Activated naive CD4-positive, alpha-beta T cell treated with anti-CD3 and anti-CD28 coated beads, Interleukin-2, amount 10 ng/mL, durations not matched to agents 7 days and 5 days (primary cell): ENCODE data around the gene CD79A.

Experiments used
- CTCF ChIA-PET: fragments of 350-600 bp; sonication (Branson Sonifier 250); formaldehyde crosslinking; loops from one replicate; lab custom pipeline; 2021; ENCODE audit warnings: antibody characterized with exemption; lab: Charles Lee
- DNase-seq: peaks from one replicate; pipeline ENCODE4 v3.0.0-alpha.2; 2020
- H3K27ac Mint-ChIP-seq: one replicate; pipeline ENCODE4 v1.8.0; 2021; ENCODE audit warnings: mild to moderate bottlenecking, moderate library complexity, mixed read lengths
- H3K27me3 Mint-ChIP-seq: one replicate; pipeline ENCODE4 v1.8.0; 2021; ENCODE audit warnings: mild to moderate bottlenecking, mixed read lengths
- H3K36me3 Mint-ChIP-seq: one replicate; pipeline ENCODE4 v1.8.0; 2021; ENCODE audit warnings: mixed read lengths
- H3K4me1 Mint-ChIP-seq: one replicate; pipeline ENCODE4 v1.8.0; 2021; ENCODE audit warnings: mixed read lengths
- H3K4me3 Mint-ChIP-seq: one replicate; pipeline ENCODE4 v1.8.0; 2021; ENCODE audit warnings: mild to moderate bottlenecking, moderate library complexity, mixed read lengths
- H3K9me3 Mint-ChIP-seq: one replicate; pipeline ENCODE4 v1.8.0; 2021; ENCODE audit warnings: mixed read lengths

CD79A gene

GRCh38 chr19:41876847-41877832 lies at the start of gene CD79A:
TSS of gene CD79A (plus strand) at chr19:41877279. CDS start at chr19:41877305, 26 bp downstream.
- no peaks in the 10 kb centered on the region for H3K27me3 Mint-ChIP-seq
- CTCF ChIA-PET = interaction anchor here (5.9 kb wide), 1 partner anchor 10 kb away, joined by 66 read pairs; no protein-coding TSS in a partner anchor
- H3K4me1 Mint-ChIP-seq = peaks cover 92% of the 10 kb centered on the region
- peak within 1 kb of the TSS; percentile 99 for H3K27ac Mint-ChIP-seq
- peak within 1 kb of the TSS; percentile 38 for H3K4me3 Mint-ChIP-seq
- DNase-seq = peak; percentile 36
- H3K36me3 Mint-ChIP-seq = peaks cover 7% of the 10 kb centered on the region
- no peaks in the 10 kb centered on the region for H3K9me3 Mint-ChIP-seq

- no peak overlapping the region for H3K27ac Mint-ChIP-seq
- peaks cover 39% of the 10 kb centered on the region for H3K27me3 Mint-ChIP-seq
- no peak overlapping the region for H3K4me3 Mint-ChIP-seq
- no peaks in the 10 kb centered on the region for H3K4me1 Mint-ChIP-seq
- H3K36me3 Mint-ChIP-seq = no peaks in the 10 kb centered on the region
- no peaks in the 10 kb centered on the region for H3K9me3 Mint-ChIP-seq
- CTCF ChIA-PET = interaction anchor here (0.8 to 3.3 kb wide), 6 partner anchors 11 to 53 kb away, joined by 3 to 16 read pairs (median 4); no protein-coding TSS in a partner anchor
- no peak for DNase-seq
Observed at GRCh38 chr19:41837981-41838708, 38.9 kb upstream of the CD79A start.

GRCh38 chr19:41839211-41839610 lies 37.9 kb upstream of the CD79A start:
- H3K27me3 Mint-ChIP-seq = peaks cover 48% of the 10 kb centered on the region
- no peak for DNase-seq
- CTCF ChIA-PET = interaction anchor here (0.6 to 1.0 kb wide), 2 partner anchors 37 to 189 kb away, joined by 3 read pairs; no protein-coding TSS in a partner anchor
- H3K27ac Mint-ChIP-seq = no peak overlapping the region
- no peaks in the 10 kb centered on the region for H3K36me3 Mint-ChIP-seq
- no peak overlapping the region for H3K4me3 Mint-ChIP-seq
- no peaks in the 10 kb centered on the region for H3K9me3 Mint-ChIP-seq
- H3K4me1 Mint-ChIP-seq = no peaks in the 10 kb centered on the region

- peaks cover 48% of the 10 kb centered on the region for H3K27me3 Mint-ChIP-seq
- H3K4me1 Mint-ChIP-seq = no peaks in the 10 kb centered on the region
- H3K4me3 Mint-ChIP-seq = no peak overlapping the region
- no peaks in the 10 kb centered on the region for H3K36me3 Mint-ChIP-seq
- no peak for DNase-seq
- CTCF ChIA-PET = no interaction called here
- H3K27ac Mint-ChIP-seq = no peak overlapping the region
- no peaks in the 10 kb centered on the region for H3K9me3 Mint-ChIP-seq
Observed at GRCh38 chr19:41843371-41843770, 33.7 kb upstream of the CD79A start.

- no peak within 1 kb of the TSS for H3K4me3 Mint-ChIP-seq
- H3K27me3 Mint-ChIP-seq = peaks cover 42% of the 10 kb centered on the region
- H3K36me3 Mint-ChIP-seq = no peaks in the 10 kb centered on the region
- no peak for DNase-seq
- CTCF ChIA-PET = no interaction called here
- no peaks in the 10 kb centered on the region for H3K9me3 Mint-ChIP-seq
- H3K4me1 Mint-ChIP-seq = no peaks in the 10 kb centered on the region
- no peak within 1 kb of the TSS for H3K27ac Mint-ChIP-seq
Observed at GRCh38 chr19:41844601-41845000, 32.5 kb upstream of the CD79A start, which contains the start of gene LYPD4. TSS of gene LYPD4 (minus strand) at chr19:41844683. CDS start at chr19:41839285, 5,398 bp downstream.

- no peak within 1 kb of the TSS for H3K27ac Mint-ChIP-seq
- H3K4me3 Mint-ChIP-seq = no peak within 1 kb of the TSS
- H3K27me3 Mint-ChIP-seq = peaks cover 45% of the 10 kb centered on the region
- H3K4me1 Mint-ChIP-seq = no peaks in the 10 kb centered on the region
- DNase-seq = no peak
- no peaks in the 10 kb centered on the region for H3K9me3 Mint-ChIP-seq
- no peaks in the 10 kb centered on the region for H3K36me3 Mint-ChIP-seq
- CTCF ChIA-PET = no interaction called here
Observed at GRCh38 chr19:41845001-41845050, 32.3 kb upstream of the CD79A start, which contains the start of gene DMRTC2. TSS of gene DMRTC2 (plus strand) at chr19:41845042. CDS start at chr19:41847429, 2,387 bp downstream.

- no peaks in the 10 kb centered on the region for H3K36me3 Mint-ChIP-seq
- no peak for DNase-seq
- no peaks in the 10 kb centered on the region for H3K4me1 Mint-ChIP-seq
- H3K27ac Mint-ChIP-seq = no peak overlapping the region
- no peak overlapping the region for H3K4me3 Mint-ChIP-seq
- CTCF ChIA-PET = no interaction called here
- no peaks in the 10 kb centered on the region for H3K9me3 Mint-ChIP-seq
- H3K27me3 Mint-ChIP-seq = peaks cover 48% of the 10 kb centered on the region
Observed at GRCh38 chr19:41845051-41845590, 32.0 kb upstream of the CD79A start.

GRCh38 chr19:41847351-41848105 lies 29.6 kb upstream of the CD79A start:
- Mint-ChIP-seq H3K27me3 (peaks cover 64% of the 10 kb centered on the region), H3K27ac (no peak overlapping the region), H3K4me1 (no peaks in the 10 kb centered on the region), H3K9me3 (no peaks in the 10 kb centered on the region), H3K4me3 (no peak overlapping the region), H3K36me3 (no peaks in the 10 kb centered on the region)
- CTCF ChIA-PET = interaction anchor here (0.5 to 1.4 kb wide), 3 partner anchors 54 to 140 kb away, joined by 3 read pairs; no protein-coding TSS in a partner anchor
- no peak for DNase-seq

- CTCF ChIA-PET = interaction anchor here (1.2 to 2.0 kb wide), 3 partner anchors 10 to 56 kb away, joined by 3 to 7 read pairs (median 4); no protein-coding TSS in a partner anchor
Observed at GRCh38 chr19:41848666-41849065, 28.4 kb upstream of the CD79A start.

GRCh38 chr19:41849067-41849466 lies 28.0 kb upstream of the CD79A start:
- no peak overlapping the region for H3K4me3 Mint-ChIP-seq
- H3K36me3 Mint-ChIP-seq = no peaks in the 10 kb centered on the region
- H3K27me3 Mint-ChIP-seq = peaks cover 70% of the 10 kb centered on the region
- H3K4me1 Mint-ChIP-seq = no peaks in the 10 kb centered on the region
- no peaks in the 10 kb centered on the region for H3K9me3 Mint-ChIP-seq
- CTCF ChIA-PET = interaction anchor here (1.2 to 2.0 kb wide), 2 partner anchors 10 to 12 kb away, joined by 4 to 7 read pairs; no protein-coding TSS in a partner anchor
- DNase-seq = no peak
- H3K27ac Mint-ChIP-seq = no peak overlapping the region

More at GRCh38 chr19:41848666-41849065, 28.4 kb upstream of the CD79A start:
- Mint-ChIP-seq H3K27ac (no peak overlapping the region), H3K36me3 (no peaks in the 10 kb centered on the region), H3K27me3 (peaks cover 70% of the 10 kb centered on the region), H3K9me3 (no peaks in the 10 kb centered on the region), H3K4me1 (no peaks in the 10 kb centered on the region), H3K4me3 (no peak overlapping the region)
- DNase-seq = no peak

- CTCF ChIA-PET = interaction anchor here (0.8 to 2.6 kb wide), 3 partner anchors 14 to 185 kb away, joined by 3 to 7 read pairs (median 3); no protein-coding TSS in a partner anchor
- H3K4me1 Mint-ChIP-seq = no peaks in the 10 kb centered on the region
Observed at GRCh38 chr19:41850381-41850780, 26.7 kb upstream of the CD79A start.

GRCh38 chr19:41851456-41851855 lies 25.6 kb upstream of the CD79A start:
- Mint-ChIP-seq H3K9me3 (no peaks in the 10 kb centered on the region), H3K4me3 (no peak overlapping the region)

More at GRCh38 chr19:41850381-41850780, 26.7 kb upstream of the CD79A start:
- H3K27ac Mint-ChIP-seq = no peak overlapping the region
- no peaks in the 10 kb centered on the region for H3K36me3 Mint-ChIP-seq
- H3K9me3 Mint-ChIP-seq = no peaks in the 10 kb centered on the region
- DNase-seq = no peak
- H3K27me3 Mint-ChIP-seq = peaks cover 73% of the 10 kb centered on the region
- no peak overlapping the region for H3K4me3 Mint-ChIP-seq

GRCh38 chr19:41853344-41853743 lies 23.7 kb upstream of the CD79A start:
- H3K9me3 Mint-ChIP-seq = no peaks in the 10 kb centered on the region
- H3K27ac Mint-ChIP-seq = no peak overlapping the region
- peaks cover 56% of the 10 kb centered on the region for H3K27me3 Mint-ChIP-seq
- no peaks in the 10 kb centered on the region for H3K36me3 Mint-ChIP-seq
- DNase-seq = no peak
- CTCF ChIA-PET = interaction anchor here (0.7 to 2.6 kb wide), 2 partner anchors 17 to 81 kb away, joined by 3 to 7 read pairs; no protein-coding TSS in a partner anchor
- H3K4me1 Mint-ChIP-seq = no peaks in the 10 kb centered on the region
- no peak overlapping the region for H3K4me3 Mint-ChIP-seq

More at GRCh38 chr19:41851456-41851855, 25.6 kb upstream of the CD79A start:
- no peaks in the 10 kb centered on the region for H3K36me3 Mint-ChIP-seq
- DNase-seq = no peak
- CTCF ChIA-PET = interaction anchor here (1.0 to 2.6 kb wide), 3 partner anchors 15 to 98 kb away, joined by 3 to 7 read pairs (median 3); no protein-coding TSS in a partner anchor
- no peaks in the 10 kb centered on the region for H3K4me1 Mint-ChIP-seq
- H3K27me3 Mint-ChIP-seq = peaks cover 69% of the 10 kb centered on the region
- no peak overlapping the region for H3K27ac Mint-ChIP-seq
